Upper lobe of right lung (tissue), 1 donor: Measurements from ENCODE around the gene SERTM2. TPM values are rescaled to one million over a fixed set of nuclear protein-coding genes. Genes with fewer than 3 reads are reported as not detected.

ENCODE experiments used
- ATAC-seq: fragments of 200-7000 bp; cut with Tn5 transposase; one replicate; pipeline ENCODE4 v1.9.1; 2020; ENCODE audit warnings: mild to moderate bottlenecking, moderate library complexity
- DNase-seq: peaks from one replicate; pipeline ENCODE4 v3.0.0-alpha.2; 2020
- H3K27ac ChIP-seq: fragments of 200-600 bp; one replicate; pipeline ENCODE4 v1.8.0; 2022
- H3K27me3 ChIP-seq: fragments of 200-600 bp; one replicate; pipeline ENCODE4 v1.8.0; 2022; ENCODE audit warnings: mild to moderate bottlenecking
- H3K36me3 ChIP-seq: fragments of 200-600 bp; one replicate; pipeline ENCODE4 v1.8.0; 2022
- H3K4me1 ChIP-seq: fragments of 200-600 bp; one replicate; pipeline ENCODE4 v1.8.0; 2022
- H3K4me3 ChIP-seq: fragments of 200-600 bp; one replicate; pipeline ENCODE4 v1.8.0; 2022; ENCODE audit warnings: mild to moderate bottlenecking
- H3K9me3 ChIP-seq: fragments of 200-600 bp; one replicate; pipeline ENCODE4 v1.8.0; 2022
- CTCF ChIP-seq: fragments of 200-600 bp; IDR thresholded peaks from one replicate; pipeline ENCODE4 v1.8.0; 2022; ENCODE audit warnings: antibody characterized with exemption
- intact Hi-C: fragments of 100-400 bp; cut with DNase I; formaldehyde crosslinking; loops from one replicate; pipeline ENCODE4 v1.11.0; 2022
- total RNA-seq: library from RNA; stranded (reverse); fragmentation: NEBNext Ultra II Directional; extraction: Animal tissue kit (Norgen Biotek cat#: 25700); gene quantifications from one replicate; pipeline ENCODE4 v1.2.1, GENCODE V29; 2021
- donor health status: DM: no; HTN: yes; CAD: no; lungs with severe emphysema.

Gene SERTM2
- total RNA-seq, 1 donor from 2014 or later, result 1.6 TPM

GRCh38 chrX:111555406-111555958 lies 44.0 kb downstream of the SERTM2 start:
- DNase-seq, result no peak
- Histone ChIP-seq H3K27ac (no peak overlapping the region), H3K4me1 (no peaks in the 10 kb centered on the region), H3K36me3 (no peaks in the 10 kb centered on the region), H3K9me3 (no peaks in the 10 kb centered on the region), H3K27me3 (no peaks in the 10 kb centered on the region), H3K4me3 (no peak overlapping the region)
- TF ChIP-seq CTCF, result no peak
- ATAC-seq, result no peak
- intact Hi-C loops, result no loop called here

GRCh38 chrX:111560801-111561200 lies 49.4 kb downstream of the SERTM2 start:
- Histone ChIP-seq H3K27me3 (no peaks in the 10 kb centered on the region), H3K36me3 (no peaks in the 10 kb centered on the region), H3K27ac (no peak overlapping the region), H3K9me3 (no peaks in the 10 kb centered on the region), H3K4me1 (no peaks in the 10 kb centered on the region), H3K4me3 (no peak overlapping the region)
- DNase-seq, result no peak
- no peak for ATAC-seq
- no peak for TF ChIP-seq CTCF
- intact Hi-C loops, result no loop called here

GRCh38 chrX:111561851-111562250 lies 50.4 kb downstream of the SERTM2 start:
- intact Hi-C loops, result no loop called here
- DNase-seq, result no peak
- ATAC-seq, result no peak
- no peak for TF ChIP-seq CTCF
- Histone ChIP-seq H3K27me3 (no peaks in the 10 kb centered on the region), H3K27ac (no peak overlapping the region), H3K36me3 (no peaks in the 10 kb centered on the region), H3K4me3 (no peak overlapping the region), H3K9me3 (no peaks in the 10 kb centered on the region), H3K4me1 (no peaks in the 10 kb centered on the region)

GRCh38 chrX:111567542-111568255 lies 56.3 kb downstream of the SERTM2 start:
- H3K36me3 ChIP-seq, result no peaks in the 10 kb centered on the region
- H3K27ac ChIP-seq, result no peak overlapping the region
- H3K4me3 ChIP-seq, result no peak overlapping the region
- intact Hi-C loops, result no loop called here
- ATAC-seq, result no peak
- no peaks in the 10 kb centered on the region for H3K4me1 ChIP-seq
- no peaks in the 10 kb centered on the region for H3K27me3 ChIP-seq
- TF ChIP-seq CTCF, result no peak
- no peaks in the 10 kb centered on the region for H3K9me3 ChIP-seq
- DNase-seq, result no peak

GRCh38 chrX:111568354-111568753 lies 56.9 kb downstream of the SERTM2 start:
- DNase-seq (no peak), ATAC-seq (no peak)
- Histone ChIP-seq H3K9me3 (no peaks in the 10 kb centered on the region), H3K4me3 (no peak overlapping the region), H3K4me1 (no peaks in the 10 kb centered on the region), H3K27me3 (no peaks in the 10 kb centered on the region), H3K36me3 (no peaks in the 10 kb centered on the region), H3K27ac (no peak overlapping the region)
- TF ChIP-seq CTCF, result no peak
- intact Hi-C loops, result no loop called here
